ENCODE data around the gene ZNF682.
A peak's percentile ranks its signal among the peaks of the same experiment; 100 is the strongest.
"Not testable (repeated sequence)": the region's sequence is repeated elsewhere in the genome, so short reads cannot be mapped to it uniquely, and the experiment has no call there.

Gene ZNF682

DNA sequence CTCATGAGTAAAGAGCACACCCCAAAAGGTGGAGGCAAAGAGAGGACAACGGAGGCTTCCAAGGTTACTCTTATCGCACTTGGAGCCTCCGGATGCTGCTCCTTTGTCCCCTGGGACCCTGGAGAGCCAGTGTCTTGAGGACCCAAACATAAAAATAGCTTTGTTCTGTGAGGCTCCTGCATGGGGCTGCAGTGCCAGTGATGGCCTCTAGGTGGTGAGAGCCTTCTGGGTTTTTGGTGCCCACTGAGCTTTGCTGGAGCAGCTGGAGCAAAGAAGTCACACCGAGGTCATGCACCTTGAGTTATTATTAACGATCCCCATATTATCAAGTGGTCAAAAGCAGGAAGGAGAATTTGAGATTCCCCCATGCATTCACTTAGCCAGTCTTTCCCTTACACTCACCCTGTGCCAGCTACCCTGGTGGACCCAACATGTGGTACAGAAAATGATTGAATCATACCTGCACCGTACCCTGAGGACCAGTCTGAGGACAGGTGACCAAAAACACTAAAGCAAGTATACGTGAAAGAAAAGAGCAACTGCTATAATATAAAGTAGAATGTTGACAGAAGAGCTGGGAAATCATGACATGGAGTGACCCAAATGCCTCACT lies 41.5 kb downstream of the ZNF682 start:
- DNase-seq (ENCODE audit: low read depth), result no peak

- DNase-seq (ENCODE audit: low read depth), result no peak
Measured at GRCh38 chr19:19966862-19967261, 72.4 kb downstream of the ZNF682 start.

- not testable (repeated sequence) for DNase-seq (ENCODE audit: low read depth)
Measured at GRCh38 chr19:19966126-19966525, 73.2 kb downstream of the ZNF682 start.

DNA sequence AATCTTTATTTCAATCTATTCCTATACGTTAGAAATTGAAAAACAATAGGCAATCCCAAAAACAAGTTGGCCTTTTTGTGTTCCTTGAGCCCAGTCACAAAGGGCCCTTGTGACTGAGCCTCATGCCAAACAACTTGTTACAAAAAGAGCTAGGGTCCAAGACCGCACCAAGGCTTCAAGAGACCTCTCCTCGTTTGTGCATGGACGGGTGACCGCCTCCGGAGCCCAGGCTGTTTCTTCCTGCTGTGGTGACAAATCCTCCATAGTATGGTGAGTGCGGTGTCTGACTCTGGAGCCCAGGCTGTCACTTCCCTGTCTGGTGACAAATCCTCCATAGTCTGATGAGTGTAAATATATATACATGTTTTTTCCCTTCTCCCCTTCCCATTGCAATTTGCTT lies 74.9 kb downstream of the ZNF682 start:
- no peak for DNase-seq (ENCODE audit: low read depth)

DNA sequence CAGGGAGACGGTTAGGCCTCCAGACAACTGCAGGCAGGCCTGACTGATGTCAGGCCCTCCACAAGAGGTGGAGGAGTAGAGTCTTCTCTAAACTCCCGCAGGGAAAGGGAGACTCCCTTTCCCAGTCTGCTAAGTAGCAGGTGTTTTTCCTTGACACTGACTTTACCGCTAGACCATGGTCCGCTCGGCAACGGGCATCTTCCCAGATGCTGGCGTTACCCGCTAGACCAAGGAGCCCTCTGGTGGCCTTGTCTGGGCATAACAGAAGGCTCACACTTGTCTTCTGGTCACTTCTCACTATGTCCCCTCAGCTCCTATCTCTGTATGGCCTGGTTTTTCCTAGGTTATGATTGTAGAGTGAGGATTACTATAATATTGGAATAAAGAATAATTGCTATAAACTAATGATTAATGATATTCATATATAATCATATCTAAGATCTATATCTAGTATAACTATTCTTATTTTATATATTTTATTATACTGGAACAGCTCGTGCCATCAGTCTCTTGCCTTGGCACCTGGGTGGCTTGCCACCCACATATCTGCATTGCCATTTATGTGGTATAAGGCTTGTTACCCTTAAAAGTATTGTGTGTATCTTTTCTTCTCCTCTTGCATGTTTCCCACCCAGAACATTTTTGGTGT lies 80.0 kb downstream of the ZNF682 start:
- DNase-seq (ENCODE audit: low read depth), result peak; percentile 37

GRCh38 chr19:19957766-19958165 lies 81.5 kb downstream of the ZNF682 start:
- DNase-seq (ENCODE audit: low read depth), result not testable (repeated sequence)

- DNase-seq (ENCODE audit: low read depth), result no peak
Measured at GRCh38 chr19:19956434-19957075, 82.8 kb downstream of the ZNF682 start.

DNA sequence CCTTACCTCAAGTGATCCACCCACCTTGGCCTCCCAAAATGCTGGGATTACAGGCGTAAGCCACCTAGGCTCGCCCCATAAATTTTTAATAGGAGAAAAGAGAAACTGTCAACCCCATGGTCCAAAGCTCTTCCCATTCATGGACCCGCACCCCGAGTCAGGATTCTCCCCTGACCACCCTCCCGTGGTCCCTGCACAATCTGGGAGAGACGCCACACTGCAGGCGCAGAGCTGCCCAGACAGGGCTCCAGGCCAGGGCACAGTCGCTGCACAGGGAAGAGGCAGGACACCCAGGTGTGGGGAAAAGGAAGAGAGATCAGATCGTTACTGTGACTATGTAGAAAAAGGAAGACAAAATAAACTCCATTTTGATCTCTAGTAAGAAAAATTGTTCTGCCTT lies 84.1 kb downstream of the ZNF682 start:
- DNase-seq (ENCODE audit: low read depth), result no peak
